Parathyroid adenoma (tissue), 2 donors: Measurements from ENCODE around the gene TMEM44.

ENCODE experiments used
- H2AFZ ChIP-seq: fragments of 300-600 bp; sonication (generic); one replicate; pipeline ENCODE4 v1.7.0; 2017; ENCODE audit warnings: antibody characterized with exemption, mild to moderate bottlenecking
- H3K27ac ChIP-seq: fragments of 300-600 bp; sonication (generic); one replicate; pipeline ENCODE4 v1.7.0; 2017
- H3K27me3 ChIP-seq: fragments of 300-600 bp; sonication (generic); one replicate; pipeline ENCODE4 v1.7.0; 2017; ENCODE audit warnings: low read length; ENCODE audit not compliant: control insufficient read depth, insufficient read depth
- H3K36me3 ChIP-seq: fragments of 300-600 bp; sonication (generic); one replicate; pipeline ENCODE4 v1.7.0; 2017; ENCODE audit warnings: low read length; ENCODE audit not compliant: control insufficient read depth, insufficient read depth
- H3K4me1 ChIP-seq: fragments of 300-600 bp; sonication (generic); one replicate; pipeline ENCODE4 v1.7.0; 2017; ENCODE audit warnings: control low read depth
- H3K4me2 ChIP-seq: fragments of 300-600 bp; sonication (generic); one replicate; pipeline ENCODE4 v1.7.0; 2017; ENCODE audit warnings: low read length
- H3K4me3 ChIP-seq: fragments of 300-600 bp; sonication (generic); one replicate; pipeline ENCODE4 v1.7.0; 2017; ENCODE audit warnings: low read depth, low read length
- H3K79me2 ChIP-seq: fragments of 300-600 bp; sonication (generic); one replicate; pipeline ENCODE4 v1.7.0; 2017; ENCODE audit warnings: control low read depth
- H3K9ac ChIP-seq: fragments of 300-600 bp; sonication (generic); one replicate; pipeline ENCODE4 v1.7.0; 2017; ENCODE audit warnings: mild to moderate bottlenecking
- H3K9me3 ChIP-seq: fragments of 300-600 bp; sonication (generic); one replicate; pipeline ENCODE4 v1.7.0; 2017; ENCODE audit warnings: low read length; ENCODE audit not compliant: control insufficient read depth
- CTCF ChIP-seq: fragments of 300-600 bp; sonication (generic); IDR thresholded peaks from one replicate; pipeline ENCODE4 v1.7.0; 2017; ENCODE audit warnings: antibody characterized with exemption, mild to moderate bottlenecking
- donor health status: primary hyperparathyroidism.

TMEM44 gene

GRCh38 chr3:194579091-194579606 is 54.1 kb downstream of the TMEM44 start:
- H3K9me3 ChIP-seq, result no peaks in the 10 kb centered on the region
- H3K27ac ChIP-seq, result no peak overlapping the region
- no peaks in the 10 kb centered on the region for H3K36me3 ChIP-seq
- no peak overlapping the region for H3K9ac ChIP-seq
- no peak overlapping the region for H3K4me3 ChIP-seq
- H3K79me2 ChIP-seq, result no peaks in the 10 kb centered on the region
- no peak for TF ChIP-seq CTCF
- H2AFZ ChIP-seq, result no peak overlapping the region
- H3K4me1 ChIP-seq, result peaks cover 14% of the 10 kb centered on the region
- H3K27me3 ChIP-seq, result no peaks in the 10 kb centered on the region
- H3K4me2 ChIP-seq, result no peak overlapping the region

GRCh38 chr3:194577986-194578905 is 55.0 kb downstream of the TMEM44 start:
- H3K4me2 ChIP-seq, result no peak overlapping the region
- H3K9ac ChIP-seq, result no peak overlapping the region
- no peak overlapping the region for H3K4me3 ChIP-seq
- no peaks in the 10 kb centered on the region for H3K27me3 ChIP-seq
- H3K36me3 ChIP-seq, result no peaks in the 10 kb centered on the region
- no peaks in the 10 kb centered on the region for H3K9me3 ChIP-seq
- no peak overlapping the region for H3K27ac ChIP-seq
- H2AFZ ChIP-seq, result no peak overlapping the region
- TF ChIP-seq CTCF, result no peak
- peaks cover 13% of the 10 kb centered on the region for H3K4me1 ChIP-seq
- no peaks in the 10 kb centered on the region for H3K79me2 ChIP-seq

DNA sequence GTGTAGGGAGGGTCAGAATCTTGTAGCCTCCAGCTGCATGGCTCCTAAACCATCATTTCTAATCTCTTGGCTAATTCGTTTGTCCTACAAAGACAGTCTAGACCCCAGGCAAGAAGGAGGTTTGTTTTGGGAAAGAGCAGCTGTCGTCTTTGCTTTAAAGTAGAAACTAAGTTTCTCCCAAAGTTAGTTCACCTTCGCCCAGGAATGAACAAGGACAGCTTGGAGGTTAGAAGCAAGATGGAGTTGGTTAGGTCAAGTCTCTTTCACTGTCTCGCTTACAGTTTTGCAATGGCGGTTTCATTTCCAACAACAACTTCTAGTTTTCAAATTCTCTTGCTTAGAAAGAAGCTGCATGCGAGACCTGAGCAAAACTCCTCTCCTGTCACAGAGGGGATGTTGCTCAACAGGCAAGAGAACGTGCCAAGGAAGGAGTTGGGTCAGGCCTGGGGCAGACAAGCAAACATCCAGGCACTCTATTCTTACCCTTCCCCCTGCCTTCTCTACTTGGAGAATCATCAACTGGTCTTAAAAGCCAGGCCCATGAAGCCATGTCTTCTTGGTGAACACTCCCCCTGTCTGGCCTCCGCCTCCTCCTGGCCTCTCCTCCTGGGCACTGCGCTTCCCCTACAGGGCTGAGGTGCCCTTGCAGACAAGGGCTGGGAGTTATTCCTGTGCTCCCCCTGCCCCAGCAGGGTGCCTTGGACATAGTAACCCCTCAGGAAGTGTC is 57.6 kb downstream of the TMEM44 start:
- Histone ChIP-seq H3K9me3 (no peaks in the 10 kb centered on the region), H3K9ac (no peak overlapping the region), H3K4me1 (peaks cover 20% of the 10 kb centered on the region), H3K4me2 (no peak overlapping the region), H3K27ac (peak overlapping the region; percentile 73), H3K36me3 (no peaks in the 10 kb centered on the region), H3K79me2 (no peaks in the 10 kb centered on the region), H3K27me3 (no peaks in the 10 kb centered on the region), H3K4me3 (no peak overlapping the region), H2AFZ (peak overlapping the region; percentile 90)
- no peak for TF ChIP-seq CTCF

DNA sequence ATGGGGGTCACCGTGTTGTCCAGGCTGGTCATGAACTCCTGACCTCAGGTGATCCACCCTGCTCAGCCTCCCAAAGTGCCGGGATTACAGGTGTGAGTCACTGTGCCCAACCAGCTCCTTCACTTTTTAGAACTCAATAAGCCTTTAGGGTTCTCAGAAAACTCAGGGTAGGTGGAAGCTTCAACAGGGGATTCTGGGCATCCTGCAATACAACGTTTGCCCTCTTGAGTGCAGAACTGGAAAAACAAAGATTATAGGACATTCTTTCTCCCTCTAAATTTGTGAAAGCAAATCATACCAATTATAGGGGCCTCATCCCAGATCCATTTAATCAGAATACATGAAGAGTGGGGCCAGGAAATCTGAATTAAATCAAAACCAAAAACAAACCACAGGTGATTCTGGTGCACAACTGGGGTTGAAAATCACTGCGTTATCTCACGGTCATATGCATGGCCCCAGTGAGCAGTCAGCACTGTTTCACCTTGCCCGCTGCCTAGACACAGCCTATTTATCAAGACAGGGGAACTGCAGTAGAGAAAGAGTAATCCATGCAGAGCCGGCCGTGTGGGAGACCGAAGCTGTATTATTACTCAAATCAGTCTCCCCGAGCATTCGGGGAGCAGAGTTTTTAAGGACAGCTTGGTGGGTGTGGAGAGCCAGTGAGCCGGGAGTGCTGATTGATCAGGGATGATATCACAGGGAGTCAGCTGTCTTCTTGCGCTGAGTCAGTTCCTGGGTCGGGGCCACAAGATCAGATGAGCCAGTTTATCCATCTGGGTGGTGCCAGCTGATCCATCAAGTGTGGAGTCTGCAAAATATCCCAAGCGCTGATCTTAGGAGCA is 58.4 kb downstream of the TMEM44 start:
- peaks cover 20% of the 10 kb centered on the region for H3K4me1 ChIP-seq
- H3K27me3 ChIP-seq, result no peaks in the 10 kb centered on the region
- H3K9me3 ChIP-seq, result no peaks in the 10 kb centered on the region
- no peaks in the 10 kb centered on the region for H3K36me3 ChIP-seq
- H3K27ac ChIP-seq, result peak overlapping the region; percentile 73
- H3K4me2 ChIP-seq, result no peak overlapping the region
- peak overlapping the region; percentile 90 for H2AFZ ChIP-seq
- TF ChIP-seq CTCF, result peak; percentile 21
- no peak overlapping the region for H3K9ac ChIP-seq
- no peak overlapping the region for H3K4me3 ChIP-seq
- H3K79me2 ChIP-seq, result no peaks in the 10 kb centered on the region
